Measurements from ENCODE around the gene LRRK1. TPM values are rescaled to one million over a fixed set of nuclear protein-coding genes. Genes with fewer than 3 reads are reported as not detected.

LRRK1 gene
- total RNA-seq, 1 donor from 2014 or later: 4.8 TPM

DNA sequence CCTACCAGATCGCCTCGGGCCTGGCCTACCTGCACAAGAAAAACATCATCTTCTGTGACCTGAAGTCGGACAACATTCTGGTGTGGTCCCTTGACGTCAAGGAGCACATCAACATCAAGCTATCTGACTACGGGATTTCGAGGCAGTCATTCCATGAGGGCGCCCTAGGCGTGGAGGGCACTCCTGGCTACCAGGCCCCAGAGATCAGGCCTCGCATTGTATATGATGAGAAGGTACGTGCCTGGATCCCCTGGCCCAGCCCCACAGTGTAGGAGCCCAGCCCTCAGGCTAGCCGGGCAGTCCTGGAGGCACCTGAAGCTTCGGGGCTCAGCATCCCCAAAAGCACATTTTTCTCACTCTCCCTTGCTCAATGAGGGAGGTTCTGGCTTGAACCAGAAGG is 135.8 kb downstream of the LRRK1 start:
- Mint-ChIP-seq H3K9me3 (ENCODE audit: unreplicated experiment) (no peaks in the 10 kb centered on the region), H3K36me3 (ENCODE audit: low read depth, unreplicated experiment) (peaks cover 17% of the 10 kb centered on the region), H3K4me3 (ENCODE audit: unreplicated experiment) (no peak overlapping the region), H3K4me1 (ENCODE audit: unreplicated experiment) (peaks cover 20% of the 10 kb centered on the region), H3K27ac (ENCODE audit: unreplicated experiment) (no peak overlapping the region), H3K27me3 (ENCODE audit: unreplicated experiment) (peaks cover 8% of the 10 kb centered on the region)
- TF ChIP-seq, protein P1, sequence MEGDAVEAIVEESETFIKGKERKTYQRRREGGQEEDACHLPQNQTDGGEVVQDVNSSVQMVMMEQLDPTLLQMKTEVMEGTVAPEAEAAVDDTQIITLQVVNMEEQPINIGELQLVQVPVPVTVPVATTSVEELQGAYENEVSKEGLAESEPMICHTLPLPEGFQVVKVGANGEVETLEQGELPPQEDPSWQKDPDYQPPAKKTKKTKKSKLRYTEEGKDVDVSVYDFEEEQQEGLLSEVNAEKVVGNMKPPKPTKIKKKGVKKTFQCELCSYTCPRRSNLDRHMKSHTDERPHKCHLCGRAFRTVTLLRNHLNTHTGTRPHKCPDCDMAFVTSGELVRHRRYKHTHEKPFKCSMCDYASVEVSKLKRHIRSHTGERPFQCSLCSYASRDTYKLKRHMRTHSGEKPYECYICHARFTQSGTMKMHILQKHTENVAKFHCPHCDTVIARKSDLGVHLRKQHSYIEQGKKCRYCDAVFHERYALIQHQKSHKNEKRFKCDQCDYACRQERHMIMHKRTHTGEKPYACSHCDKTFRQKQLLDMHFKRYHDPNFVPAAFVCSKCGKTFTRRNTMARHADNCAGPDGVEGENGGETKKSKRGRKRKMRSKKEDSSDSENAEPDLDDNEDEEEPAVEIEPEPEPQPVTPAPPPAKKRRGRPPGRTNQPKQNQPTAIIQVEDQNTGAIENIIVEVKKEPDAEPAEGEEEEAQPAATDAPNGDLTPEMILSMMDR (IDR thresholded peaks at IDR 0.05; ENCODE audit: unreplicated experiment): no peak
- DNase-seq (ENCODE audit: low spot score): no peak

DNA sequence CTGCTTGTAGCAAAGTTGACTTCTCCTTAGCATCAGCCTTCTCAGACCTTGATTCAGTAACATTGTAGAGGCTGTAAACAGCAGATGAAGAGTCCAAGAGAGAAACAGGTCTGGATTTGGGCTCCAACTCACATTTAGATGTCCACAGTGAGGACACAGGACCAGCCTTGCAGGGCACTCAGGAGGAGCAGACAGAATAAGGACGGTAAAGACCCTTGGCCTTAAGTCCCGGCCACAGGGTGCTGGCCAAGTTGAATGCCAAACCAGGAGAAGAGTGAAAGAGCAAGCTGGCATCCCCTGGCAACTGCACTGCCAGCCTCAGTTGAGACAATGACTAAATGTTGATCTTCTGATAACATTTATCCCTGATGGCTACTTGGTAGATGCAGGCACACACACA is 136.3 kb downstream of the LRRK1 start:
- H3K4me3 Mint-ChIP-seq (ENCODE audit: unreplicated experiment): no peak overlapping the region
- H3K9me3 Mint-ChIP-seq (ENCODE audit: unreplicated experiment): no peaks in the 10 kb centered on the region
- no peak for DNase-seq (ENCODE audit: low spot score)
- TF ChIP-seq, protein P1 (IDR thresholded peaks at IDR 0.05; ENCODE audit: unreplicated experiment): no peak
- peaks cover 22% of the 10 kb centered on the region for H3K36me3 Mint-ChIP-seq (ENCODE audit: low read depth, unreplicated experiment)
- peaks cover 24% of the 10 kb centered on the region for H3K4me1 Mint-ChIP-seq (ENCODE audit: unreplicated experiment)
- H3K27me3 Mint-ChIP-seq (ENCODE audit: unreplicated experiment): peaks cover 9% of the 10 kb centered on the region
- H3K27ac Mint-ChIP-seq (ENCODE audit: unreplicated experiment): no peak overlapping the region

DNA sequence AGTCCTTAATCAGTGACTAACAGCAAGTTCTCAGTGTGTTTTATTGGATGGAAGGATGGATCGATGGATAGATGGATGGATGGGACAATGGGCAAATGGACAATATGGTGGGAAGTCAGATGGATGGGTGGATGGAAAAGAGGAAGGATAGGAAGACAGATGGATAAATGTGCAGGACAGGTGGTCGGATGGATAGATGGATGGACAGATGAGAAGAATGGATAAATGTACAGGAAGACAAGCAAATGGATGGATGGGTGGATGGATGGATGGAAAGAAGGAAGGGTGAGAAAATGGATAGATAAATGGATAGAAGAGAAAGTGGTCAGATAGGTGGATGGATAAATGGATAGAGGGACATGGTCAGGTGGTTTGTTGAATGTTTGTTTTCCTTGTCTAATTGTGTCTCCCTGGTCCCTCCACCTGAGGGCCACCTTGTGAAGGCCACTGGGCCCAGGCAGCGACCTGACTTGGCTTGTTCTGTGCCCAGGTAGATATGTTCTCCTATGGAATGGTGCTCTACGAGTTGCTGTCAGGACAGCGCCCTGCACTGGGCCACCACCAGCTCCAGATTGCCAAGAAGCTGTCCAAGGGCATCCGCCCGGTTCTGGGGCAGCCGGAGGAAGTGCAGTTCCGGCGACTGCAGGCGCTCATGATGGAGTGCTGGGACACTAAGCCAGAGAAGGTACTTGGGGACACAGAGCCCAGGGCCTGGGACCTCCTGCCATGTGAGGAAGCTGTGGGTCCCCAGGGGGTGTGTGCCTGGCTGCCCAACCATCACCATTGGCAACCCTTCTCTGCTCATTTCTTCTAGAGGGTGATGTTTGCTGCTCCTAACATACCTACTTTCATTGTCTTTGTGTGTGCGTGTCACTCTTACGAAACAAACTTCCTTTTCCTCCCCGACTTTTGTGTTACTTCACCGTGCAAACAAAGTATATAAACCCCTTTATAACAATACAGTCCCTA is 137.5 kb downstream of the LRRK1 start:
- Mint-ChIP-seq H3K36me3 (ENCODE audit: low read depth, unreplicated experiment) (peaks cover 22% of the 10 kb centered on the region), H3K27ac (ENCODE audit: unreplicated experiment) (peak overlapping the region; percentile 86), H3K4me1 (ENCODE audit: unreplicated experiment) (peaks cover 25% of the 10 kb centered on the region), H3K27me3 (ENCODE audit: unreplicated experiment) (peaks cover 9% of the 10 kb centered on the region), H3K9me3 (ENCODE audit: unreplicated experiment) (no peaks in the 10 kb centered on the region), H3K4me3 (ENCODE audit: unreplicated experiment) (peak overlapping the region; percentile 5)
- TF ChIP-seq, protein P1 (IDR thresholded peaks at IDR 0.05; ENCODE audit: unreplicated experiment): no peak
- DNase-seq (ENCODE audit: low spot score): no peak

DNA sequence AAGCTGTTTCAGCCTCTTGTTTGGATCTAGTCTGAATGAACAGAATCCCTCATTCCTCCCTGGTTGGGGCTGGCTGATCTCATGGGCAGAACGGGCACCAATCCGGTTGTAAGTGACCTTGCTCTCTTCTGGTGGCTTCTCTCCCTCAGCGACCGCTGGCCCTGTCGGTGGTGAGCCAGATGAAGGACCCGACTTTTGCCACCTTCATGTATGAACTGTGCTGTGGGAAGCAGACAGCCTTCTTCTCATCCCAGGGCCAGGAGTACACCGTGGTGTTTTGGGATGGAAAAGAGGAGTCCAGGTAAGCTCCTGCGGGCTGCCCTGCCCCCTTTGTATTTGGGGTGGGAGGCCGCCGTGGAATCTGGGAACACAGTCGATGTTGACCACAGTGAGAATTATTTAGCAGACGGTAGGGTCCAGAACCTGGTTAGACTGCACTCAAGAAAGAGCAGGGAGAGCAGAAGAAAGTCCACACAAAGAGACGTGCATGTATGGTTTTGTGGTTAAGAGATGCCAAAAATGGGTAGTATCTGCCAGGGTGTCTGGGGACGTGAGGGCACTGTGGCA is 138.8 kb downstream of the LRRK1 start:
- H3K9me3 Mint-ChIP-seq (ENCODE audit: unreplicated experiment): no peaks in the 10 kb centered on the region
- TF ChIP-seq, protein P1 (IDR thresholded peaks at IDR 0.05; ENCODE audit: unreplicated experiment): no peak
- H3K27ac Mint-ChIP-seq (ENCODE audit: unreplicated experiment): no peak overlapping the region
- H3K4me3 Mint-ChIP-seq (ENCODE audit: unreplicated experiment): no peak overlapping the region
- peaks cover 22% of the 10 kb centered on the region for H3K36me3 Mint-ChIP-seq (ENCODE audit: low read depth, unreplicated experiment)
- peaks cover 8% of the 10 kb centered on the region for H3K27me3 Mint-ChIP-seq (ENCODE audit: unreplicated experiment)
- no peak for DNase-seq (ENCODE audit: low spot score)
- peaks cover 25% of the 10 kb centered on the region for H3K4me1 Mint-ChIP-seq (ENCODE audit: unreplicated experiment)

DNA sequence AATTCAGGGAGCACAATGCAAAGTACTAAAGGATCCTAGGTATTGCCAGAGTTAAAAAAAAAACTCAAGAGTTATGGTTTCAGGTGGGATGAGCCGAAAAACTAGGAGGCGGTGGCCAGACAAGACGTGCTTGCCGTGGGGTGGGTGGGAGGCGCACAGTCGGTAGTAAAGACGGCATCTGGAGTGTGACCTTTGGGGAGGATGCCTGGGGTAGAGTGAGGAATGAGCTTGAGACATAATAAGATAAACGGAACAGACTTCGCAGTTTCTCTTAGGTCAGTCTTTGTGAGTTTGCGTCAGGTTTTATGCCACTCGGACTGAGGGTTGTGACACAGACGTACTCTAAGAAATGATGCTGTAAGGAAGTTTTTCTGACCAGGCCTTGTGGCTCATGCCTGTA is 139.6 kb downstream of the LRRK1 start:
- TF ChIP-seq, protein P1 (IDR thresholded peaks at IDR 0.05; ENCODE audit: unreplicated experiment): no peak
- Mint-ChIP-seq H3K36me3 (ENCODE audit: low read depth, unreplicated experiment) (peaks cover 28% of the 10 kb centered on the region), H3K9me3 (ENCODE audit: unreplicated experiment) (no peaks in the 10 kb centered on the region), H3K27ac (ENCODE audit: unreplicated experiment) (no peak overlapping the region), H3K27me3 (ENCODE audit: unreplicated experiment) (peaks cover 8% of the 10 kb centered on the region), H3K4me1 (ENCODE audit: unreplicated experiment) (peaks cover 25% of the 10 kb centered on the region), H3K4me3 (ENCODE audit: unreplicated experiment) (peak overlapping the region; percentile 4)
- no peak for DNase-seq (ENCODE audit: low spot score)

All from endothelial cell (in vitro differentiated cells).